GM12873 (cell line): ENCODE data around the gene MRC1.

ENCODE experiments used
- CTCF ChIP-seq: IDR thresholded peaks from 2 replicates; pipeline ENCODE4 v1.5.1; 2012; ENCODE audit warnings: low read depth, mild to moderate bottlenecking, moderate library complexity, low read length, control low read depth; ENCODE audit not compliant: insufficient read depth; ENCODE audit errors: missing control alignments

Gene MRC1

GRCh38 chr10:17905491-17905890 lies 96.3 kb downstream of the MRC1 start:
- no peak for TF ChIP-seq CTCF

- TF ChIP-seq CTCF: no peak
These were observed 96.9 kb downstream of the MRC1 start for GRCh38 chr10:17906002-17906401.

- TF ChIP-seq CTCF: no peak
These were observed 98.5 kb downstream of the MRC1 start for GRCh38 chr10:17907641-17908040.

- peak; percentile 59 for TF ChIP-seq CTCF
These were observed 101.1 kb downstream of the MRC1 start for GRCh38 chr10:17910125-17910789.

GRCh38 chr10:17912754-17913153 lies 103.6 kb downstream of the MRC1 start:
- TF ChIP-seq CTCF: no peak

GRCh38 chr10:17913604-17914003 lies 104.5 kb downstream of the MRC1 start:
- TF ChIP-seq CTCF: no peak

GRCh38 chr10:17914169-17915045 lies 105.3 kb downstream of the MRC1 start:
- no peak for TF ChIP-seq CTCF
